ENCODE measurements around the gene TSC22D2. TPM values are rescaled to one million over a fixed set of nuclear protein-coding genes. Genes with fewer than 3 reads are reported as not detected.

The TSC22D2 gene
- polyA plus RNA-seq, 3 donors: 5.1 to 12.9 (median 5.7) TPM

DNA sequence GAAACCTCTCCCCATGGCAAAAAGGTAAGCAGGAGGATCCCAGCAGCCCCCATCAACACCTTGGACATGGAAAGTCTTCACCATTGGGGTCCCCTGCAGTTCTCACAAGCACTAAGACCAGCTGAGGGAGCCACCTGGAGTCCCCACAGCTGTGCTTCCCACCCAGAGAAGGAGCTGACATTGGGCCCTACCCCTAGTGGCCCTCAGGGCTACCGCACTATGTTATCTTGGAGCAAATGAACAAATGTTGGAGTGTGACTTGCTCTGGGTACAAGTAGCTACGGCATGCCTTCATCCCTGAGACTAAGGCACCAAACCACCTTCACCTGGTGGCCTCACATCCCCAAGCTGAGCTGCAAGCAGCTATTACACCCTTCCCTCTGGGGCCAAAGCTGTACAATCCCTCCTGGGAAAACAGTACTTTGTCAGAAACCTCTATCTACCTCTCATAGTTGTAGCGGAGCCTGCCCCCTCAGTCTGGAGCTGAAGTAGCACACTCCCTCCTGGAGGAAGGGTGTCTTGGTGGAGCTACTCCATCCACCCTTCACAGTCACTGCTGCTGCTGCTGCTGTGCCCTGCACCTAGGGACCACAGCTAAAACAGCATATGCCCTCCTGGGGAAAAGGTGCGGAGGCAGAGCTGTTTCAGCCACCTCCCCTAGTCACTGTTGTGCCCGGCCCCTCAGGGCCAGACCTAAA lies 95.5 kb downstream of the TSC22D2 start:
- H4K20me1 ChIP-seq (ENCODE audit: insufficient read depth, low read length): no peaks in the 10 kb centered on the region
- peaks cover 10 to 11% of the 10 kb centered on the region in 2 donors for H3K9me3 ChIP-seq (replicated peaks in 1 of 2; ENCODE audit: control insufficient read depth in 1 of 2, insufficient read depth in 1 of 2, low read length in 2 of 2)
- H3K4me3 ChIP-seq (replicated peaks in 1 of 3; ENCODE audit: low read depth in 2 of 3, low read length in 3 of 3): no peak overlapping the region
- intact Hi-C loops (cut with micrococcal nuclease): no loop called here
- peaks cover 2 to 7% (median 5%) of the 10 kb centered on the region in 3 donors for H3K27me3 Mint-ChIP-seq (ENCODE audit: low read depth in 3 of 3)
- TF ChIP-seq, protein P1, sequence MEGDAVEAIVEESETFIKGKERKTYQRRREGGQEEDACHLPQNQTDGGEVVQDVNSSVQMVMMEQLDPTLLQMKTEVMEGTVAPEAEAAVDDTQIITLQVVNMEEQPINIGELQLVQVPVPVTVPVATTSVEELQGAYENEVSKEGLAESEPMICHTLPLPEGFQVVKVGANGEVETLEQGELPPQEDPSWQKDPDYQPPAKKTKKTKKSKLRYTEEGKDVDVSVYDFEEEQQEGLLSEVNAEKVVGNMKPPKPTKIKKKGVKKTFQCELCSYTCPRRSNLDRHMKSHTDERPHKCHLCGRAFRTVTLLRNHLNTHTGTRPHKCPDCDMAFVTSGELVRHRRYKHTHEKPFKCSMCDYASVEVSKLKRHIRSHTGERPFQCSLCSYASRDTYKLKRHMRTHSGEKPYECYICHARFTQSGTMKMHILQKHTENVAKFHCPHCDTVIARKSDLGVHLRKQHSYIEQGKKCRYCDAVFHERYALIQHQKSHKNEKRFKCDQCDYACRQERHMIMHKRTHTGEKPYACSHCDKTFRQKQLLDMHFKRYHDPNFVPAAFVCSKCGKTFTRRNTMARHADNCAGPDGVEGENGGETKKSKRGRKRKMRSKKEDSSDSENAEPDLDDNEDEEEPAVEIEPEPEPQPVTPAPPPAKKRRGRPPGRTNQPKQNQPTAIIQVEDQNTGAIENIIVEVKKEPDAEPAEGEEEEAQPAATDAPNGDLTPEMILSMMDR (IDR thresholded peaks at IDR 0.05): no peak
- H3K36me3 Mint-ChIP-seq: no peaks in the 10 kb centered on the region
- no peak for DNase-seq
- H3K9me3 Mint-ChIP-seq: peaks cover 9 to 23% (median 18%) of the 10 kb centered on the region in 7 donors
- WGBS (ENCODE audit: insufficient coverage): 95% methylated on average over 4 of the region's 5 CpGs
- H3K27me3 ChIP-seq (ENCODE audit: control insufficient read depth in 2 of 2, insufficient read depth in 2 of 2, low read length in 2 of 2): no peaks in the 10 kb centered on the region
- no peak overlapping the region for H3K9ac ChIP-seq (ENCODE audit: insufficient read depth, low read length, poor library complexity, severe bottlenecking)
- H3K79me2 ChIP-seq (ENCODE audit: insufficient read depth, low read length): no peaks in the 10 kb centered on the region
- no peak overlapping the region for H2AFZ ChIP-seq (ENCODE audit: insufficient read depth, low read depth, low read length, poor library complexity, severe bottlenecking)
- H3K4me2 ChIP-seq (replicated peaks; ENCODE audit: extremely low read depth, low read length, poor library complexity, severe bottlenecking): no peak overlapping the region
- H3K4me1 Mint-ChIP-seq: no peaks in the 10 kb centered on the region
- no peaks in the 10 kb centered on the region for H3K36me3 ChIP-seq (replicated peaks in 1 of 2; ENCODE audit: control insufficient read depth in 1 of 2, insufficient read depth in 2 of 2, low read length in 2 of 2)
- no peak overlapping the region for H3K27ac ChIP-seq (ENCODE audit: low read depth in 1 of 2, low read length in 2 of 2)
- H3K4me1 ChIP-seq (ENCODE audit: control insufficient read depth in 1 of 2, insufficient read depth in 2 of 2, low read length in 2 of 2): no peaks in the 10 kb centered on the region
- no peak overlapping the region for H3K4me3 Mint-ChIP-seq
- H3K27ac Mint-ChIP-seq: no peak overlapping the region

DNA sequence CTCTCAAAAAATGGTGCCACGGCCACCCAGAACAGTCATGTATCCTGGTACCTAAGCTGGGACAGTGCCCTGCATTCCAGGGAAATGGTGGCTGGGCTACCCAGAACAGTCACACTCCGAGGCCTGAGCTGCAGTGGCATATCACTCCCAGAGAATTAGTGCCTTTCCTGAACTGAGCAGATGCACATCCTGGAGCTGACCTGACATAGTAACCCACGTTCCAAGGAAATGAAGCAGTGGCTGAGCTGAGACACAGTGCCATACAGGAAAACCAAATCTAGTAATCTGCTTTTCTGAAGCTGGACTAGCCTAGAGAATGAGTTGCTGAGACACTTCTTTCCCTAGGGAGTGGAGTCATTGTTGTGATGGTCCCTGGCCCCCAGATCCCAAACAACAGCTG lies 96.4 kb downstream of the TSC22D2 start:
- Histone ChIP-seq H4K20me1 (ENCODE audit: insufficient read depth, low read length) (no peaks in the 10 kb centered on the region), H3K27me3 (ENCODE audit: control insufficient read depth in 2 of 2, insufficient read depth in 2 of 2, low read length in 2 of 2) (no peaks in the 10 kb centered on the region), H2AFZ (ENCODE audit: insufficient read depth, low read depth, low read length, poor library complexity, severe bottlenecking) (no peak overlapping the region), H3K4me3 (replicated peaks in 1 of 3; ENCODE audit: low read depth in 2 of 3, low read length in 3 of 3) (no peak overlapping the region), H3K79me2 (ENCODE audit: insufficient read depth, low read length) (no peaks in the 10 kb centered on the region), H3K36me3 (replicated peaks in 1 of 2; ENCODE audit: control insufficient read depth in 1 of 2, insufficient read depth in 2 of 2, low read length in 2 of 2) (no peaks in the 10 kb centered on the region), H3K27ac (ENCODE audit: low read depth in 1 of 2, low read length in 2 of 2) (no peak overlapping the region), H3K4me1 (ENCODE audit: control insufficient read depth in 1 of 2, insufficient read depth in 2 of 2, low read length in 2 of 2) (no peaks in the 10 kb centered on the region), H3K9ac (ENCODE audit: insufficient read depth, low read length, poor library complexity, severe bottlenecking) (no peak overlapping the region), H3K4me2 (replicated peaks; ENCODE audit: extremely low read depth, low read length, poor library complexity, severe bottlenecking) (no peak overlapping the region), H3K9me3 (replicated peaks in 1 of 2; ENCODE audit: control insufficient read depth in 1 of 2, insufficient read depth in 1 of 2, low read length in 2 of 2) (peaks cover 10 to 11% of the 10 kb centered on the region in 2 donors)
- Mint-ChIP-seq H3K27ac (peak overlapping the region in 1 of 7 donors; percentile 14), H3K4me3 (no peak overlapping the region), H3K36me3 (no peaks in the 10 kb centered on the region), H3K9me3 (peaks cover 9 to 23% (median 18%) of the 10 kb centered on the region in 7 donors), H3K4me1 (no peaks in the 10 kb centered on the region), H3K27me3 (ENCODE audit: low read depth in 3 of 3) (peaks cover 2 to 7% (median 5%) of the 10 kb centered on the region in 3 donors)
- WGBS (ENCODE audit: insufficient coverage): 84% methylated on average over 3 of the region's 3 CpGs
- no peak for DNase-seq
- TF ChIP-seq, protein P1 (IDR thresholded peaks at IDR 0.05): no peak
- intact Hi-C loops (cut with micrococcal nuclease): no loop called here
